Pons (tissue), 1 donor: ENCODE measurements around the gene ZNF132.

Experiments
- DNase-seq: peaks from one replicate; pipeline ENCODE4 v3.0.0-alpha.2; 2016; ENCODE audit warnings: low spot score

The ZNF132 gene

GRCh38 chr19:58386576-58387337, 53.2 kb downstream of the ZNF132 start, which contains the start of gene RPS5:
Gene RPS5 (plus strand): TSS chr19:58387269. CDS start chr19:58388138, 869 bp downstream.
- peak; percentile 99 for DNase-seq

GRCh38 chr19:58385891-58386575, 53.9 kb downstream of the ZNF132 start:
- DNase-seq = no peak

- no peak for DNase-seq
These were observed 54.6 kb downstream of the ZNF132 start for GRCh38 chr19:58385313-58385890.

GRCh38 chr19:58382997-58383603, 56.9 kb downstream of the ZNF132 start:
- DNase-seq = no peak
